H7 (cell line): ENCODE data around the gene C12orf43. TPM values are rescaled to one million over a fixed set of nuclear protein-coding genes. Genes with fewer than 3 reads are reported as not detected.

Experiments used
- DNase-seq: peaks from one replicate; pipeline ENCODE4 v3.0.0; 2012
- H3K27me3 ChIP-seq: 2 replicates; pipeline ENCODE4 v1.6.0; 2011; ENCODE audit warnings: mild to moderate bottlenecking, low read length; ENCODE audit not compliant: control insufficient read depth, insufficient read depth
- H3K36me3 ChIP-seq: replicated peaks from 2 replicates; pipeline ENCODE4 v1.5.1; 2011; ENCODE audit warnings: low read length; ENCODE audit not compliant: control insufficient read depth, insufficient read depth
- H3K4me3 ChIP-seq: 2 replicates; pipeline ENCODE4 v1.5.1; 2011; ENCODE audit warnings: low read depth, mild to moderate bottlenecking, control low read depth, low read length, moderate library complexity; ENCODE audit not compliant: insufficient read depth
- total RNA-seq: library from RNA; depleted of rRNA; stranded (reverse); fragments of >200 nt; shearing (Covaris generic); gene quantifications from 2 replicates; pipeline ENCODE4 v1.2.3, GENCODE V29; 2014

The C12orf43 gene
- total RNA-seq, 1 experiment from 2014 or later: 15.0 TPM

DNA sequence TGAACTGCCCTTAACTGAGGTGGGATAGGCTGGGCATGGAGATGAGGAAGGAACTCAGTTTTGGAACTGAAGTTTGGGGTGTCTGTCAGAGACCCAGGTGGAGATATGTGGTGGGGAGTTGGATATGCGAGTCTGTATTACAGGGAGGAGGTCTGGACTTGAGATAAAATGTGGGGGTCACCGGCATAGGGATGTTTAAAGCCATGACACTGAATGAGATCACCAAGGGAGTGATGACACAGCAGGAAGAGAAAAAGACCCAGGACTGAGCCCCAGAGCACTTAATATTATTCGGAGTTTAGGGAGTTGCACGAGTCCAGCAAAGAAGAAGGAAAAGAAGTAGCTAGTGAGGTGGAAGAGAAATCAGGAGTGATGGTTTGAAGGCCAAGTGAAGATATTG lies 26.8 kb upstream of the C12orf43 start:
- no peak for DNase-seq
- Histone ChIP-seq H3K4me3 (no peak overlapping the region), H3K27me3 (peaks cover 3% of the 10 kb centered on the region; the same call in 1 of the 2 replicates), H3K36me3 (no peaks in the 10 kb centered on the region)

DNA sequence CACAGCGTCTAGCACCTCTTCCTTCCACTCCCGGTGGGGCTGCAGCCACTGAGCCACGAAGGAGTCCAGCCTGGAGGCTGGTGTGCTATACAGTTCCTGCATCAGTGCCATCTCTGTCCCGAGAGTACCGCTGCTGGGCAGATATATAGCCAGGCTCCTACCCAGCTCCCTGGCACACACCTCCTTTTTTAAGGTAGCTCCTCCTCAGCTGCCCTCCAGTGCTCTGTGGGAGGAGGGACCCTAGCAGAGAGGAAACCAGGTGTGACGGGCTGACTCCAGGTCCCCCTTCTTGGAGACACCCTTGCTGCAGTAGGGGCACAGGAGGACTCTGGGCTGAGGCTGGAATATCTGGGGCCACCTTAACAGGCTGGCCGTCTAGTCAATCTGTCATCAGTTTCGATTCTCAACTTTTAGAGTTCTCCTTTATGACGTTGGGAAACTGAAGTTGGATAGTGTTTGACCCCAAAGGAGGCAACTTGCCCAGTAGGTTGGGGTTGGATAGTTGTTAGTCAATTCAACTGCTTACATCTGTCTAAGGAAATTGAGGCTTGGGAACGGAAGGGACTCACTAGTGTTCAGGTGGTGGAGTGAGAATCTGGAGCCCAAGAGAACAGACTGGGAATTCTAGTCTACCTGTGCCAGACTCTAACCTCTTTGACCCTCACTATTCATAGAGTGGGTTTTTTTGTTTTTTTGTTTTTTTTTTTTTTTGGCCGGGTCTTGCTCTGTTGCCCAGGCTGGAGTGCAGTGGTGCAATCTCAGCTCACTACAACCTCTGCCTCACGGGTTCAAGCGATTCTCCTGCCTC lies 22.8 kb upstream of the C12orf43 start, which contains the start of gene OASL:
TSS of gene OASL (minus strand) at position 386 of the 808 bp plus-strand sequence. CDS start at position 111, 275 bp downstream.
- no peaks in the 10 kb centered on the region for H3K36me3 ChIP-seq
- no peak within 1 kb of the TSS for H3K4me3 ChIP-seq
- DNase-seq: no peak
- peaks cover 3% of the 10 kb centered on the region; the same call in 1 of the 2 replicates for H3K27me3 ChIP-seq

DNA sequence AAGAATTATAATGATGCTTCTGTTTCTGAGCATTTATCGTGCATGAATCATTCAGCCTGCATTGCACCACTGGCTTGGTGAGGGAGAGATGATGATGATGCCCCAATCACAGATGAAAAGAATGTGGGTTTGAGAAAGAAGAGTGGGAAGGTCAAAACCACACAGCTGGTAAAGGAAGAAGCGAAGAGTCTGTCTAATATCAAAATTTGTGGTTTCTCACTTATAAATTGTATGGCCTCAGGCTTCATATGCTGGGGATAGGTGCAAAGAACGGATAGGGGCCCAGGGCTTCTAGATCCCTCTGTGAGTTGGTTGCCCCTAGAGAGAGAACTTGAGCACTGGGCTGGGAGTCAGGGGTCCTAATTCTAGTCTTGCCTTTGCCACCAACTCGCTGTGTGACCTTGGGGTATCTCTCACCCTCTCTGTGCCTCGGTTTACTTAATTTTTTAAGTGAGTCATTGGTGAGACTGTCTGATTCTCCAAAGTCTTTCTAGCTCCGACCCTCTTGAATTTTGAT lies 20.6 kb upstream of the C12orf43 start:
- H3K4me3 ChIP-seq: no peak overlapping the region
- peaks cover 3% of the 10 kb centered on the region; the same call in 1 of the 2 replicates for H3K27me3 ChIP-seq
- no peaks in the 10 kb centered on the region for H3K36me3 ChIP-seq
- no peak for DNase-seq

DNA sequence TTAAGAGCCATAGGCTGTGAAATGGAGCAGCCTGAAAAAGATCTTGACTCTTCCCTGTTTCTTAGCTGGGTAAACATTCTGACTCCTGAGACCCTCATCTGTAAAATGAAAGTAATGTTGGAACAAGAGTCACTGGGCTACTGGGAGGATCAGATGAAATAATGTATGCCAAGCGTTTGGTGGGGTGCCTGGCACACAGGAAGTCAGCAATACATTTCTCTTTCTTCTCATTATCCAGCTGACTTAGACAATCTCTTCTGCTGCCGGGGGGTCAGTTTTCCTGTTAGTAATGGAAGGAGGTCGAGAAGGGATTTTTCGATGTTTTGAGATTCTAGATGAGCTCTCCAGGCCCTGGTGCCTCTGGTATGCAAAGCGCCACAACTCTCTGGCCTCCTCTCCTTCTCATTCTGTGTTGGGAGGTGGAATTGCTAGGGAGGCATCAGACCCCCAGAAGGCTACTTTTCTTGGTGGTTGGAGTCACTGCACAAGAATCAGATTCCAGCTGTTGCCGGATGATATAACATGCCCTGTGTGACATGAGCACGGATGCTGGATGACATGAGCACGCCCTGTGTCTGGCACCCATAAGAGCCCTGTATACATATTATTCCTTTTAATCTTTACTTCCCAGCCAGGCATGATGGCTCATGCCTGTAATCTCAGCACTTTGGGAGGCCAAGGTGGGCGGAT lies 18.5 kb upstream of the C12orf43 start:
- Histone ChIP-seq H3K27me3 (peaks cover 3% of the 10 kb centered on the region; the same call in 1 of the 2 replicates), H3K36me3 (no peaks in the 10 kb centered on the region), H3K4me3 (no peak overlapping the region)
- DNase-seq: no peak

DNA sequence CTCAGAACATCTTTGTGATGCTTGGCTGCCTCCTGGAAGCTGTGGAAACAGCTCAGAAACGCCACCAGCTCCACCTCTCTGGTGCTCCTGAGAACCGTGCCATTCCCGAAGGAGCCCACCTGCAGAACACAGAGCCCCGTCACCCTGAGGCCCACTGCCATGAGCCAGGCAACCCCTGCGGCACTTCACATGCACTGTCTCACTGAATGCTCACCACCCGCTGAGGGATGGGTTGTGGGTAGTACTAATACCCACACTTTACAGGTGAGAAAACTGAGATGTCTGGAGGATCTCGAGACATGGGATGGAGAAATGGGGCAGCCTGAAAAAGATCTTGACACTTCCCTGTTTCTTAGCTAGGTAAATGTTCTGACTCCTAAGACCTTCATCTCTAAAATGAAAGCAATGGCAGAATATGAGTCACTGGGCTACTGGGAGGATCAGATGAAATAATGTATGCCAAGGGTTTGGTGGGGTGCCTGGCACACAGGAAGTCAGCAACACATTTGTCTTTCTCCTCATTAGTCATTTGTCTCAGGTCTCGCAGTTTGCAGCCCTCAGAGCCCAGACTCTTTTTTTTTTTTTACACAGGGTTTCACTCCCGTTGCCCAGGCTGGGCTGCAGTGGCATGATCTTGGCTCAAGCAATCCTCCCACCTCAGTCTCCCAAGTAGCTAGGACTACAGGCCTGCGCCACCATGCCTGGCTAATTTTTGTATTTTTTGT lies 17.5 kb upstream of the C12orf43 start:
- DNase-seq: no peak
- H3K4me3 ChIP-seq: no peak overlapping the region
- no peaks in the 10 kb centered on the region for H3K36me3 ChIP-seq
- H3K27me3 ChIP-seq: peaks cover 3% of the 10 kb centered on the region; the same call in 1 of the 2 replicates

DNA sequence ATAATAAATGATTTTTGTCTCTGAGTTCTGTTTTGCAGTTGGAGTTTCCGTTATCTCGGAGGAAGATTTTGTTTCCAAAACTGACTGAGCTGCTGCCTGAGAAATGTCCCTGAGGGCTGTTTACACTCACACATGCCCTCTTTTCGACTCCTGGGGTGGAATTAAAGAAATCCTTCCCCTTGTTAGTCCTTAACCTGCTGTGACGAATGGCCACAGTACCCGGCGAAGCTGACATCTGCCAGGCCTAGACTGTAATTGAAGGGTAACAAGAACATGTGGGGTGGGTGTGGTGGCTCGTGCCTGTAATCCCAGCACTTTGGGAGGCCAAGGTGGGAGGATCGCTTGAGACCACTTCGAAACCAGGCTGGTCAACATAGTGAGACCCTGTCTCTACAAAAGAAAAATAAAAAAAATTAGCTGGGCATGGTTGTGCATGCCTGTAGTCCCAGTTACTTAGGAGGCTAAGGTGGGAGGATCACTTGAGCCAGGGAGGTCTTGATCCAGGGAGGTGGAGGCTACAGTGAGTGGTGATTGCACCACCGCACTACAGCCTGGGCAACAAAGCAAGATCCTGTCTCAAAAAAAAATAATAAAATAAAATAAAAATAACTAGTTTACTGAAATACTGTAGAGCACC lies 14.4 kb upstream of the C12orf43 start:
- Histone ChIP-seq H3K36me3 (no peaks in the 10 kb centered on the region), H3K4me3 (no peak overlapping the region), H3K27me3 (no peaks in the 10 kb centered on the region)
- DNase-seq: no peak

DNA sequence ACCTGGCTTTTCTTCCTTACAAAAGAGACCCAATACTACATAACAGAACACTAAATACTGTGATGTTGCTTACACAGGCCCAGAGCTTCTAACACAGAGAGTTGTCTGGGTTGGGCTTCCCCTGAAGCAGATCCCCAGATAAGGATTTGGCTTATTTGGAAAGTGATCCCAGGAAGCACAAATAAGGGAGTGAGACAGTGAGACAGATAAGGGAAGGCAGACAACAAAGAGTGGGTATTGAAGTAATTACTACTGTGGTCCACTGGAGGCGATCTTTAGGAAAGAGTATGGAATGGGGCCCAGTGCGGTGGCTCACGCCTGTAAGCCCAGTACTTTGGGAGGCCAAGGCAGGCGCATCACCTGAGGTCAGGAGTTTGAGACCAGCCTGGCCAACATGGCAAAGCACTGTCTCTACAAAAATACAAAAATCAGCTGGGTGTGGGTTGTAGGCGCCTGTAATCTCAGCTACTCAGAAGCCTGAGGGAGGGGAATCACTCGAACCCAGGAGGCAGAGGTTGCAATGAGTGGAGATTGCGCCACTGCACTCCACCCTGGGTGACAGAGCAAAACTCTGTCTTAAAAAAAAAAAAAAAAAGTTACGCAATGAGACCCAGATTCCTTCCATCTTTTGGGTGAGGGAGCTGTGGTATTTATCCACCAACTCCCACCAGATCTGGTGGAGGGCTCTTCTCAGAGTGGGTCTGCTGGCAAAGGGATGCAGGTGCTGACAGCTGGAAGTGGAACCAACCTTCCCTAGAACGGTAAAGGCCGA lies 10.2 kb upstream of the C12orf43 start:
- peak; percentile 36 for DNase-seq
- Histone ChIP-seq H3K27me3 (no peaks in the 10 kb centered on the region), H3K36me3 (no peaks in the 10 kb centered on the region), H3K4me3 (no peak overlapping the region)

DNA sequence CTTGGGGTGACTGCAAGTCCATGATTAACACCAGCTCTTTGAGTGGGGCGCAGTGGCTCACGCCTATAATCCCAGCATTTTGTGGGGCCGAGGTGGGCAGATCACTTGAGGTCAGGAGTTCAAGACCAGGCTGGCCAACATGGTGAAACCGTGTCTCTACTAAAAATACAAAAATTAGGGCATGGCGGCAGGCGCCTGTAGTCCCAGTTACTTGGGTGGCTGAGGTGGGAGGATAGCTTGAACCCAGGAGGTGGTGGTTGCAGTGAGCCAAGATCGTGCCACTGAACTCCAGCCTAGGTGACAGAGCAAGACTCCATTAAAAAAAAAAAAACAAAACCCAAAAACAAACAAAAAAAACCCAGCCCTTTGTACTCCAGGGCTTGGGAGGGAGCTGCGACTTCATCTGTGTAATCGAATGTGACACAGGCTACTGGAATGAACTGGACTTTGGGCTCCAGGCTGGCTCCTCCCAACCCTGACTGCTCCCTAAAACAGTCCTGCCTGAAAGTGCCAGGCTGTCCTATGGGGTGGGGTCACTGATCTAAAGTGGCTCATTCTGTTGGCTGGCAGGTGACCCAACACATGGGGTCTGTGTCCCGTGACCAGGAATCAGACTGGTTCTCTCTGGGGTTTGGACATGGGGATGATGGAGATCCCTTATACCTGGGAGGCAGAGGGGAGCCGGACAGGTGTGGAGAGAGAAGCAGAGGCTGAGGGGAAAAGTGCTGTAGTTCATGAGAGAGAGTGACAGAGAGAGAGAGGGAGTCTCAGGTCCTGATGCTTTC lies 9.3 kb upstream of the C12orf43 start:
- Histone ChIP-seq H3K4me3 (no peak overlapping the region), H3K36me3 (no peaks in the 10 kb centered on the region), H3K27me3 (no peaks in the 10 kb centered on the region)
- DNase-seq: no peak

DNA sequence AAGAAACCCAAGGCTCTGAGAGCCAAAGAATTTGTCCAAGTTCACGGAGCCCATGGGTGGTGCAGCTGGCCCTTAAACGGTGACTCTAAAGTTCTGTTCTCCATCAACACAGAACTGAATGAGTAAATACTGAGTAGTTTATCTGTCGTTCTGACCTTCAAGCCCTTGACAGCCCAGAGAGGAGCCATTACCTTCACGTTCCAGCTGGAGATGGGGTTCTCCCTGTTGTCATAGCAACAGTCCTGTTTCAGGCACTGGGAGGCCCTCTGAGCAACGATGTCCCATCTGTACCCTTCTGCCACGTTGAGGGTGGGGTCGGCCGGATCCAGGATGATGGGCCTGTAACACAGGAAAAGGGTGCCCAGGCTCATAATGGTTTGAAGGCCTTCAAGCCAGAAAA lies 7.5 kb upstream of the C12orf43 start:
- no peak for DNase-seq
- no peaks in the 10 kb centered on the region for H3K27me3 ChIP-seq
- no peak overlapping the region for H3K4me3 ChIP-seq
- H3K36me3 ChIP-seq: no peaks in the 10 kb centered on the region

DNA sequence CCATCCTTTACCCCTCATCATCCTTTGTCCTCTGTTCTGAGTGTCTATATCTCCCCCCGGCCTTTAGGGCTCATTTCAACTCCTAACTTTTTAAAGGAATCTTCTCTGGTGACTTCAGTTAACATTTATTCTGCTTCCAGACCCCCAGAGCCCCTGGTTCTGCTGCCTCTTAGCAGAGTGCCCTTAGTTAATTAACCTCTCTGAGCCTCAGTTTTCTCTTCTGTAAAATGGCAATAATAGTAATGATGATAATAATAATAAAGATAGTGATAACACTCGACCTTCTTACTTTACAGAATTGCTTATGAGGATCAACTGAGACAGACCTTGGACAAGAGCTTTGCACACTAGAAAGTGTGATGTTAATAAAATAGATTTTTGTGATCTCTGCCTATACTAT lies 6.4 kb upstream of the C12orf43 start:
- no peak overlapping the region for H3K4me3 ChIP-seq
- no peak for DNase-seq
- no peaks in the 10 kb centered on the region for H3K27me3 ChIP-seq
- H3K36me3 ChIP-seq: no peaks in the 10 kb centered on the region

DNA sequence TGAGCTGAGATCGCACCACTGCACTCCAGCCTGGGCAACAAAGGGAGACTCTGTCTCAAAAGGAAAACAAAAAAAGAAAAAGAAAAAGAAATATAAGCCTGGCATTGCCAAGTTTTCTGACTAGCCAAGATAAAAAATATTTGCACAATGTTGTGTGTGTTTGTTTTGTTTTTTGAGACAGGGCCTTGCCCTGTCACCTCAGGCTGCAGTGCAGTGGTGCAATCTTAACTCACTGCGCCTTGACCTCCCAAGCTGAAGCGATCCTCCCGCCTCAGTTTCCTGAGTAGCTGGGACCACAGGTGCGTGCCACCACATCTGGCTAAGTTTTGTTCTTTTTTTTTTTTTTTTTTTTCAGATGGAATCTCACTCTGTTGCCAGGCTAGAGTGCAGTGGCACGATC lies 5.5 kb upstream of the C12orf43 start:
- no peak overlapping the region for H3K4me3 ChIP-seq
- H3K36me3 ChIP-seq: no peaks in the 10 kb centered on the region
- H3K27me3 ChIP-seq: no peaks in the 10 kb centered on the region
- DNase-seq: no peak

DNA sequence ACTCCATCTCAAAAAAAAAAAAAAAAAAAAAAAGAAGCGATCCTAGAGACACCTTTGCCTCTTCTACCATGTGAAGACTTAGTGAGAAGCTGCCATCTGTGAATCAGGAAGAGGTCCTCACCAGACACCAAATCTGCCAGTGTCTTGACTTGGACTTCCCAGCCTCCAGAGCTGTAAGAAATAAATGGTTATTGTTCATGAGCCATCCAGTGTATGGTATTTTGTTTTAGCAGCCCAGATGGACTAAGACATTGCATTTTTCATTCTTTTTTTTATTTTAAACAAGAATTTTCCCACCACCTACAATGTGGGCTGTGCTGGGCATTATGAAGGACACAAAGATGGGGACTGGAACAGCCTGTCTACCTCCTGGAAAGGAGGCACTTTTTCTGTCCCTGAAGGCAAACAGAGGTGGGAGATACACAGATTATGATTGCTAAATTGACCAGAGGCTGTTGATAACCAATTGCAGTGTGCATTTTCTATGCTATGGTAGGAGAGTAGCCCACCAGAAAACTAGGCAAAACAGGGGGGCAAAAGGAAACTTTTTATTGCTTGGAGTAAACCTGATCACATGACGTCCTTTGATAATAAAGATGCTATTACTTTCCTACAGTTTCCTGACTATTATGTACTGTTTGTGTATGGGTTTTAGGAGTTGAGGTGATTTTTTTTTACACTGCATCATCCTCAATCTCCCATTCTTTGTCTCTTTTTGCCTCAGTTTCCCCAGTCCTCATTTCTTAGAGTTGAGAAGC lies 2.8 kb upstream of the C12orf43 start:
- Histone ChIP-seq H3K27me3 (no peaks in the 10 kb centered on the region), H3K36me3 (no peaks in the 10 kb centered on the region), H3K4me3 (no peak overlapping the region)
- DNase-seq: no peak
